ENCODE data around the gene TSEN15.

TSEN15 gene

GRCh38 chr1:184020328-184020727, 31.2 kb upstream of the TSEN15 start:
- Histone ChIP-seq H3K36me3 (replicated peaks; ENCODE audit: insufficient read depth, low read length) (no peaks in the 10 kb centered on the region), H3K27me3 (replicated peaks; ENCODE audit: insufficient read depth, low read length) (no peaks in the 10 kb centered on the region), H3K9me3 (replicated peaks; ENCODE audit: insufficient read depth, low read length) (no peaks in the 10 kb centered on the region), H3K9ac (ENCODE audit: low read length) (no peak overlapping the region), H3K79me2 (ENCODE audit: low read length) (no peaks in the 10 kb centered on the region), H3K4me1 (ENCODE audit: low read length) (no peaks in the 10 kb centered on the region), H3K27ac (ENCODE audit: low read length) (no peak overlapping the region), H3K4me3 (ENCODE audit: low read length) (no peak overlapping the region), H3F3A (ENCODE audit: insufficient read depth, low read length) (no peaks in the 10 kb centered on the region), H4K20me1 (ENCODE audit: insufficient read depth, low read length) (no peaks in the 10 kb centered on the region), H2AFZ (ENCODE audit: low read length) (no peak overlapping the region), H3K4me2 (ENCODE audit: low read depth, low read length) (no peak overlapping the region), H3K9me2 (replicated peaks; ENCODE audit: insufficient read depth, low read length) (no peaks in the 10 kb centered on the region)
- DNase-seq: no peak
- no peak for TF ChIP-seq EZH2 (optimal IDR thresholded peaks at IDR 0.05; ENCODE audit: low read depth, low read length)
- no peak for TF ChIP-seq CTCF (IDR thresholded peaks at IDR 0.05; ENCODE audit: low read length)
- TF ChIP-seq EZH2phosphoT487 (IDR thresholded peaks at IDR 0.05; ENCODE audit: low read length): no peak

GRCh38 chr1:184020855-184021254, 30.7 kb upstream of the TSEN15 start:
- Histone ChIP-seq H3K36me3 (replicated peaks; ENCODE audit: insufficient read depth, low read length) (no peaks in the 10 kb centered on the region), H3K9me2 (replicated peaks; ENCODE audit: insufficient read depth, low read length) (no peaks in the 10 kb centered on the region), H3F3A (ENCODE audit: insufficient read depth, low read length) (no peaks in the 10 kb centered on the region), H4K20me1 (ENCODE audit: insufficient read depth, low read length) (no peaks in the 10 kb centered on the region), H3K9me3 (replicated peaks; ENCODE audit: insufficient read depth, low read length) (no peaks in the 10 kb centered on the region), H3K9ac (ENCODE audit: low read length) (no peak overlapping the region), H3K4me1 (ENCODE audit: low read length) (no peaks in the 10 kb centered on the region), H3K27ac (ENCODE audit: low read length) (no peak overlapping the region), H3K27me3 (replicated peaks; ENCODE audit: insufficient read depth, low read length) (no peaks in the 10 kb centered on the region), H3K79me2 (ENCODE audit: low read length) (no peaks in the 10 kb centered on the region), H2AFZ (ENCODE audit: low read length) (no peak overlapping the region), H3K4me2 (ENCODE audit: low read depth, low read length) (no peak overlapping the region), H3K4me3 (ENCODE audit: low read length) (no peak overlapping the region)
- TF ChIP-seq EZH2 (optimal IDR thresholded peaks at IDR 0.05; ENCODE audit: low read depth, low read length): no peak
- no peak for TF ChIP-seq CTCF (IDR thresholded peaks at IDR 0.05; ENCODE audit: low read length)
- TF ChIP-seq EZH2phosphoT487 (IDR thresholded peaks at IDR 0.05; ENCODE audit: low read length): no peak
- no peak for DNase-seq

- no peaks in the 10 kb centered on the region for H3F3A ChIP-seq (ENCODE audit: insufficient read depth, low read length)
- no peaks in the 10 kb centered on the region for H4K20me1 ChIP-seq (ENCODE audit: insufficient read depth, low read length)
- H3K27ac ChIP-seq (ENCODE audit: low read length): no peak overlapping the region
- H3K9ac ChIP-seq (ENCODE audit: low read length): no peak overlapping the region
- no peak overlapping the region for H3K4me2 ChIP-seq (ENCODE audit: low read depth, low read length)
- H3K4me1 ChIP-seq (ENCODE audit: low read length): no peaks in the 10 kb centered on the region
- no peaks in the 10 kb centered on the region for H3K9me2 ChIP-seq (replicated peaks; ENCODE audit: insufficient read depth, low read length)
- H3K9me3 ChIP-seq (replicated peaks; ENCODE audit: insufficient read depth, low read length): no peaks in the 10 kb centered on the region
- no peak overlapping the region for H2AFZ ChIP-seq (ENCODE audit: low read length)
- no peak for TF ChIP-seq EZH2phosphoT487 (IDR thresholded peaks at IDR 0.05; ENCODE audit: low read length)
- TF ChIP-seq EZH2 (optimal IDR thresholded peaks at IDR 0.05; ENCODE audit: low read depth, low read length): no peak
- TF ChIP-seq CTCF (IDR thresholded peaks at IDR 0.05; ENCODE audit: low read length): no peak
- H3K27me3 ChIP-seq (replicated peaks; ENCODE audit: insufficient read depth, low read length): no peaks in the 10 kb centered on the region
- no peaks in the 10 kb centered on the region for H3K79me2 ChIP-seq (ENCODE audit: low read length)
- H3K4me3 ChIP-seq (ENCODE audit: low read length): no peak overlapping the region
- no peaks in the 10 kb centered on the region for H3K36me3 ChIP-seq (replicated peaks; ENCODE audit: insufficient read depth, low read length)
- no peak for DNase-seq
Observed at GRCh38 chr1:184021728-184022127, 29.8 kb upstream of the TSEN15 start.

Measured in MM.1S (cell line).